ENCODE measurements around the gene FAM13C. TPM values are rescaled to one million over a fixed set of nuclear protein-coding genes. Genes with fewer than 3 reads are reported as not detected.

The FAM13C gene
- polyA plus RNA-seq, 1 donor from 2014 or later: 89.3 TPM

- Histone ChIP-seq H3K27ac (ENCODE audit: low read length) (no peak overlapping the region), H3K9me2 (ENCODE audit: insufficient read depth, low read length) (no peaks in the 10 kb centered on the region), H3K36me3 (ENCODE audit: insufficient read depth, low read length) (no peaks in the 10 kb centered on the region), H3K79me2 (replicated peaks; ENCODE audit: insufficient read depth, low read length) (peaks cover 48% of the 10 kb centered on the region), H3K4me2 (ENCODE audit: low read length) (no peak overlapping the region), H3K4me3 (ENCODE audit: low read length) (no peak overlapping the region), H3K9me3 (ENCODE audit: low read length) (no peaks in the 10 kb centered on the region), H3F3A (ENCODE audit: insufficient read depth, low read length, poor library complexity, severe bottlenecking) (no peaks in the 10 kb centered on the region), H3K27me3 (ENCODE audit: insufficient read depth, low read depth, low read length) (no peaks in the 10 kb centered on the region), H2AFZ (ENCODE audit: low read depth, low read length) (no peak overlapping the region), H3K9ac (ENCODE audit: low read length) (no peak overlapping the region), H4K20me1 (ENCODE audit: insufficient read depth) (no peaks in the 10 kb centered on the region)
- no peak for TF ChIP-seq TAF1 (IDR thresholded peaks at IDR 0.05; ENCODE audit: low read depth)
- TF ChIP-seq EZH2 (IDR thresholded peaks at IDR 0.05; ENCODE audit: borderline replicate concordance, insufficient read depth, low read length, poor library complexity, severe bottlenecking): no peak
- TF ChIP-seq SMC3 (conservative IDR thresholded peaks at IDR 0.05; ENCODE audit: poor library complexity): no peak
- TF ChIP-seq MXI1 (conservative IDR thresholded peaks at IDR 0.05; ENCODE audit: poor library complexity, severe bottlenecking): no peak
- no peak for TF ChIP-seq EP300 (conservative IDR thresholded peaks at IDR 0.05; ENCODE audit: poor library complexity, severe bottlenecking)
- TF ChIP-seq REST (IDR thresholded peaks at IDR 0.05; ENCODE audit: borderline replicate concordance): no peak
- TF ChIP-seq POLR2AphosphoS5 (IDR thresholded peaks at IDR 0.05): no peak
- no peak for TF ChIP-seq CTCF (IDR thresholded peaks at IDR 0.05; ENCODE audit: poor library complexity, severe bottlenecking)
- no peak for TF ChIP-seq RAD21 (conservative IDR thresholded peaks at IDR 0.05)
Observed at GRCh38 chr10:59335497-59335896, 26.9 kb downstream of the FAM13C start.

DNA sequence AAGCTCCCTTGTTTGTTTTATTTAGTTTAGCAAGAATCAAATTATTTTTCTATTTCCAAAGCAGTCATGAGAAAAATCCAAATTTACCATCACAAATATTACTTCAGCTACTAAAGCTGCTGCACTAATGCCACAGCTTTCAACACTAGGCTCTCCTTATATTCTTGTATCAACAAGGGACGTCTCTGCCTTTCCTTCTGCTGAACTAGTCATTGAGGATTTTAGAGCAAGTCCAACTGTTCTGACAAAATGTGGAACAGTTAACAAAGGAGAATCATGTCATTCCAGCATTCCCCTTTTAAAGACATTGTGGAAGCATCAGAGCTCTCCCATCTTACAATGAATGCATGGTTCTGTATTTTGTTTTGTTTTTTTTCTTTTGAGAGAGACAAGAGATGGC, 28.6 kb downstream of the FAM13C start:
- Histone ChIP-seq H3K4me2 (ENCODE audit: low read length) (peak overlapping the region; percentile 16), H4K20me1 (ENCODE audit: insufficient read depth) (no peaks in the 10 kb centered on the region), H3K4me3 (ENCODE audit: low read length) (peak overlapping the region; percentile 2), H3K36me3 (ENCODE audit: insufficient read depth, low read length) (no peaks in the 10 kb centered on the region), H3K27ac (ENCODE audit: low read length) (no peak overlapping the region), H2AFZ (ENCODE audit: low read depth, low read length) (no peak overlapping the region), H3K9me3 (ENCODE audit: low read length) (no peaks in the 10 kb centered on the region), H3K27me3 (ENCODE audit: insufficient read depth, low read depth, low read length) (no peaks in the 10 kb centered on the region), H3K79me2 (replicated peaks; ENCODE audit: insufficient read depth, low read length) (peaks cover 48% of the 10 kb centered on the region), H3K9ac (ENCODE audit: low read length) (no peak overlapping the region), H3F3A (ENCODE audit: insufficient read depth, low read length, poor library complexity, severe bottlenecking) (no peaks in the 10 kb centered on the region), H3K9me2 (ENCODE audit: insufficient read depth, low read length) (no peaks in the 10 kb centered on the region)
- TF ChIP-seq RAD21 (conservative IDR thresholded peaks at IDR 0.05): no peak
- no peak for TF ChIP-seq SMC3 (conservative IDR thresholded peaks at IDR 0.05; ENCODE audit: poor library complexity)
- TF ChIP-seq POLR2AphosphoS5 (IDR thresholded peaks at IDR 0.05): no peak
- no peak for TF ChIP-seq EZH2 (IDR thresholded peaks at IDR 0.05; ENCODE audit: borderline replicate concordance, insufficient read depth, low read length, poor library complexity, severe bottlenecking)
- TF ChIP-seq EP300 (conservative IDR thresholded peaks at IDR 0.05; ENCODE audit: poor library complexity, severe bottlenecking): no peak
- TF ChIP-seq TAF1 (IDR thresholded peaks at IDR 0.05; ENCODE audit: low read depth): no peak
- no peak for TF ChIP-seq CTCF (IDR thresholded peaks at IDR 0.05; ENCODE audit: poor library complexity, severe bottlenecking)
- no peak for TF ChIP-seq REST (IDR thresholded peaks at IDR 0.05; ENCODE audit: borderline replicate concordance)
- no peak for TF ChIP-seq MXI1 (conservative IDR thresholded peaks at IDR 0.05; ENCODE audit: poor library complexity, severe bottlenecking)

Data from neural cell (in vitro differentiated cells).